Astrocyte (in vitro differentiated cells and primary cell): Measurements from ENCODE around the gene MARCKS. TPM values are rescaled to one million over a fixed set of nuclear protein-coding genes. Genes with fewer than 3 reads are reported as not detected.

Experiments used
- DNase-seq: peaks from one replicate; pipeline ENCODE4 v3.0.0-alpha.2; 2010; ENCODE audit warnings: low read depth
- FAIRE-seq: peaks from 2 replicates; lab custom pipeline; 2011; peaks lifted over from hg19 to GRCh38; lab: Jason Lieb, UNC
- H2AFZ ChIP-seq: 2 replicates; pipeline ENCODE4 v1.6.0; 2012; ENCODE audit warnings: low read depth, low read length, inconsistent platforms
- H3K27ac ChIP-seq: 2 replicates; pipeline ENCODE4 v1.5.1; 2011; ENCODE audit warnings: low read depth, low read length, inconsistent platforms
- H3K27me3 ChIP-seq: 2 replicates; pipeline ENCODE4 v1.6.0; 2011; ENCODE audit warnings: low read length, inconsistent platforms; ENCODE audit not compliant: insufficient read depth
- H3K36me3 ChIP-seq: 2 replicates; pipeline ENCODE4 v1.5.1; 2011; ENCODE audit warnings: low read length, inconsistent platforms; ENCODE audit not compliant: insufficient read depth
- H3K4me1 ChIP-seq: 2 replicates; pipeline ENCODE4 v1.5.1; 2011; ENCODE audit warnings: low read length, inconsistent platforms; ENCODE audit not compliant: insufficient read depth
- H3K4me2 ChIP-seq: 2 replicates; pipeline ENCODE4 v1.6.0; 2012; ENCODE audit warnings: low read length, inconsistent platforms
- H3K4me3 ChIP-seq: 2 replicates; pipeline ENCODE4 v1.5.1; 2011; ENCODE audit warnings: low read depth, mild to moderate bottlenecking, low read length, inconsistent platforms; ENCODE audit not compliant: insufficient read depth
- H3K79me2 ChIP-seq: 2 replicates; pipeline ENCODE4 v1.6.0; 2012; ENCODE audit warnings: mild to moderate bottlenecking, low read length, inconsistent platforms; ENCODE audit not compliant: insufficient read depth
- H3K9ac ChIP-seq: 2 replicates; pipeline ENCODE4 v1.6.0; 2012; ENCODE audit warnings: mild to moderate bottlenecking, low read length, inconsistent platforms
- H3K9me3 ChIP-seq: 2 replicates; pipeline ENCODE4 v1.5.1; 2012; ENCODE audit warnings: low read depth, mild to moderate bottlenecking, low read length, inconsistent platforms; ENCODE audit not compliant: insufficient read depth
- H4K20me1 ChIP-seq: 2 replicates; pipeline ENCODE4 v1.6.0; 2012; ENCODE audit warnings: low read length, inconsistent platforms; ENCODE audit not compliant: insufficient read depth
- H3K27ac Mint-ChIP-seq: one replicate; pipeline ENCODE4 v1.8.0; 2021; ENCODE audit warnings: mild to moderate bottlenecking, mixed read lengths; ENCODE audit not compliant: unreplicated experiment
- H3K27me3 Mint-ChIP-seq: one replicate; pipeline ENCODE4 v1.8.0; 2021; ENCODE audit warnings: low read depth, mixed read lengths; ENCODE audit not compliant: unreplicated experiment
- H3K36me3 Mint-ChIP-seq: one replicate; pipeline ENCODE4 v1.8.0; 2021; ENCODE audit warnings: low read depth, mixed read lengths; ENCODE audit not compliant: unreplicated experiment
- H3K4me1 Mint-ChIP-seq: one replicate; pipeline ENCODE4 v1.8.0; 2021; ENCODE audit warnings: low read depth, mixed read lengths; ENCODE audit not compliant: unreplicated experiment
- H3K4me3 Mint-ChIP-seq: one replicate; pipeline ENCODE4 v1.8.0; 2021; ENCODE audit warnings: mild to moderate bottlenecking, moderate library complexity, mixed read lengths; ENCODE audit not compliant: unreplicated experiment
- H3K9me3 Mint-ChIP-seq: one replicate; pipeline ENCODE4 v1.8.0; 2021; ENCODE audit warnings: mild to moderate bottlenecking, mixed read lengths; ENCODE audit not compliant: unreplicated experiment
- EZH2 ChIP-seq: IDR thresholded peaks from 2 replicates; pipeline ENCODE4 v1.6.1; 2012; ENCODE audit warnings: mild to moderate bottlenecking, low read length, inconsistent platforms; ENCODE audit not compliant: insufficient read depth
- total RNA-seq: library from RNA; stranded (reverse); gene quantifications from 2 replicates; pipeline ENCODE4 v1.2.1, GENCODE V29; 2021
- TF ChIP-seq, protein P1 (sequence below): IDR thresholded peaks from 2 replicates; pipeline ENCODE4 v1.5.1; 2011; ENCODE audit warnings: low read depth, mild to moderate bottlenecking, inconsistent platforms, low read length, moderate library complexity; ENCODE audit not compliant: insufficient read depth

The MARCKS gene
- total RNA-seq, 1 donor from 2014 or later, result 261 TPM

DNA sequence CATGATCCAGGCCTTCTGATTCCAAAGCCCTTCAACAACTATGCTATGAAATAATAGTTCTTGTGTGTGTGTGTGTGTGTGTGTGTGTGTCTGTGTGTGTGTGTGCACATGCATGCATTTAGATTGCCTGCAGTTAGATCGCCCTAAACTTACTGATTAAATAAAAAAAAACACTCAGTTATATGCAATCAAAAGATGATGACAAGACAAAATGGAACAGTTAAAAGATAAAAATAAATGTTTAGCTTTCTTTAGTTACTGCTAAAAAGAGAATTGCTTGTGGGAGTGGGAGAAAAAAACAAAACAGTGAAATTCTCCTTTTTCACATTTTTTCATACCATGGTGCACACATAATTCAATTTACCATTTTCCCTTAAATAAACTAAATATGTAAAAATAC lies 29.4 kb downstream of the MARCKS start:
- Histone ChIP-seq H3K9me3 (no peaks in the 10 kb centered on the region), H3K79me2 (no peaks in the 10 kb centered on the region), H3K27me3 (no peaks in the 10 kb centered on the region), H2AFZ (no peak overlapping the region), H3K4me3 (no peak overlapping the region), H3K9ac (no peak overlapping the region), H3K4me2 (no peak overlapping the region), H3K36me3 (no peaks in the 10 kb centered on the region), H4K20me1 (no peaks in the 10 kb centered on the region), H3K27ac (no peak overlapping the region), H3K4me1 (no peaks in the 10 kb centered on the region)
- Mint-ChIP-seq H3K4me3 (no peak overlapping the region), H3K27ac (no peak overlapping the region), H3K4me1 (no peaks in the 10 kb centered on the region), H3K27me3 (no peaks in the 10 kb centered on the region), H3K36me3 (no peaks in the 10 kb centered on the region), H3K9me3 (peaks cover 9% of the 10 kb centered on the region)
- no peak for TF ChIP-seq EZH2
- TF ChIP-seq, protein P1, sequence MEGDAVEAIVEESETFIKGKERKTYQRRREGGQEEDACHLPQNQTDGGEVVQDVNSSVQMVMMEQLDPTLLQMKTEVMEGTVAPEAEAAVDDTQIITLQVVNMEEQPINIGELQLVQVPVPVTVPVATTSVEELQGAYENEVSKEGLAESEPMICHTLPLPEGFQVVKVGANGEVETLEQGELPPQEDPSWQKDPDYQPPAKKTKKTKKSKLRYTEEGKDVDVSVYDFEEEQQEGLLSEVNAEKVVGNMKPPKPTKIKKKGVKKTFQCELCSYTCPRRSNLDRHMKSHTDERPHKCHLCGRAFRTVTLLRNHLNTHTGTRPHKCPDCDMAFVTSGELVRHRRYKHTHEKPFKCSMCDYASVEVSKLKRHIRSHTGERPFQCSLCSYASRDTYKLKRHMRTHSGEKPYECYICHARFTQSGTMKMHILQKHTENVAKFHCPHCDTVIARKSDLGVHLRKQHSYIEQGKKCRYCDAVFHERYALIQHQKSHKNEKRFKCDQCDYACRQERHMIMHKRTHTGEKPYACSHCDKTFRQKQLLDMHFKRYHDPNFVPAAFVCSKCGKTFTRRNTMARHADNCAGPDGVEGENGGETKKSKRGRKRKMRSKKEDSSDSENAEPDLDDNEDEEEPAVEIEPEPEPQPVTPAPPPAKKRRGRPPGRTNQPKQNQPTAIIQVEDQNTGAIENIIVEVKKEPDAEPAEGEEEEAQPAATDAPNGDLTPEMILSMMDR, result no peak
- FAIRE-seq (no peak), DNase-seq (no peak)

DNA sequence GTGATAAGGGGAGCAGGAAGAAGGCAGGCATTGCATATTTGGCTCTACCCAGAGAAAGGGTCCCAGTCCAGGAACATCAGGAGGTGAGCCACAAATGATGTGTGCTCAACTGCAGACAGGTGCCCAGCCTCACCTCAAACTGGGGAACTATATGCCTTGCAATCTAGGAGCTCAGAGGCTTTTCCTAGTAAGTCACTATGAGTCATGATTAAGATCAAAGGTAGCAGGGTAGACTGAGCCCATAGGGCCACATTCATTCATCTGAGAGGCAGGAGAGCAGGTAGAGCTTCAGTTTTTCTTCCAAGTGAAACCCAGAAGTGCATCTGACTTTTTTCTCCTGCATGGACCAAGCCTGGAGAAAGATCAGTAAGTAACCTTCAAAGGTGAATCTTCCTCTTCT lies 31.3 kb downstream of the MARCKS start:
- Histone ChIP-seq H3K79me2 (no peaks in the 10 kb centered on the region), H3K36me3 (no peaks in the 10 kb centered on the region), H3K4me2 (no peak overlapping the region), H3K4me3 (no peak overlapping the region), H4K20me1 (no peaks in the 10 kb centered on the region), H3K9me3 (peaks cover 7% of the 10 kb centered on the region), H3K27ac (no peak overlapping the region), H3K4me1 (no peaks in the 10 kb centered on the region), H3K9ac (no peak overlapping the region), H2AFZ (no peak overlapping the region), H3K27me3 (no peaks in the 10 kb centered on the region)
- no peak for FAIRE-seq
- H3K36me3 Mint-ChIP-seq, result no peaks in the 10 kb centered on the region
- TF ChIP-seq, protein P1, result no peak
- TF ChIP-seq EZH2, result no peak
- no peak for DNase-seq
- H3K4me1 Mint-ChIP-seq, result no peaks in the 10 kb centered on the region
- no peak overlapping the region for H3K27ac Mint-ChIP-seq
- peaks cover 9% of the 10 kb centered on the region for H3K9me3 Mint-ChIP-seq
- H3K4me3 Mint-ChIP-seq, result no peak overlapping the region
- no peaks in the 10 kb centered on the region for H3K27me3 Mint-ChIP-seq

DNA sequence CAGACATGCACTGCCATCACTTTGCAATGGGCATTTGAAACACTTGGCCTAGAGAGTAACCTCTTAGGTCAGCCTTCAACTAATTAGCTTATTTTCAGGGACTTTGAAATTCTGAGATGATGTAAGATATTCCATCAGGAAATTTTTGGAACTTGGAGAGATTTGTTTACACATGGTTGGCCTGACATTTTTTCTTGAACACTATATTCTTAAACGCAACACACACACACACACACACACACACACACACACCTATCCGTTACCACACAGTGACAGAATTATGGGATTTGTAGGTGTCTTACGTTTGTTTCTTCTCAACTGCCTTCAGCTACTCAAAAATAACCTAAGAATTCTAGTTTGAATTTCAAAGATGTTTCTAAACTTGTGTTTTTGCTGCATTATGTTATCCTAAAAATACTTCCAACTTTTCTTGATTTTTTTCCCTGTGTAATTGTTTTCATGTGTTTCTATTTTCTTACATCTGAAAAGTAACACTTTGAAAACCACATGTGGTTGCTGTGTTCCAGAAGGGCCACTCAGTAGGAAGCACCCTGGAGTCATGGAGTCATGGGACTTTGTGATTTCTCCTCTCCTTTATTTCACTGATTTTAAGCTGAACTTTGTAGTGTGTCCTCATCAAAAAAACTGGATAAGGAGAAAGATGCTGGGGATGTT lies 31.9 kb downstream of the MARCKS start:
- H3K36me3 ChIP-seq, result no peaks in the 10 kb centered on the region
- Mint-ChIP-seq H3K4me1 (peaks cover 2% of the 10 kb centered on the region), H3K27me3 (no peaks in the 10 kb centered on the region), H3K4me3 (no peak overlapping the region), H3K27ac (no peak overlapping the region), H3K9me3 (peaks cover 9% of the 10 kb centered on the region), H3K36me3 (no peaks in the 10 kb centered on the region)
- FAIRE-seq (no peak), DNase-seq (no peak)
- H3K9me3 ChIP-seq, result peaks cover 7% of the 10 kb centered on the region
- no peaks in the 10 kb centered on the region for H3K4me1 ChIP-seq
- H3K4me3 ChIP-seq, result no peak overlapping the region
- H3K27ac ChIP-seq, result no peak overlapping the region
- TF ChIP-seq, protein P1, result no peak
- no peak for TF ChIP-seq EZH2
- no peak overlapping the region for H3K4me2 ChIP-seq
- no peaks in the 10 kb centered on the region for H3K79me2 ChIP-seq
- H3K27me3 ChIP-seq, result no peaks in the 10 kb centered on the region
- H3K9ac ChIP-seq, result no peak overlapping the region
- no peak overlapping the region for H2AFZ ChIP-seq
- no peaks in the 10 kb centered on the region for H4K20me1 ChIP-seq
